Upper lobe of right lung (tissue), 1 donor: ENCODE results near the gene FBP1. TPM values are rescaled to one million over a fixed set of nuclear protein-coding genes. Genes with fewer than 3 reads are reported as not detected.

Experiments used
- ATAC-seq: fragments of 200-7000 bp; cut with Tn5 transposase; one replicate; pipeline ENCODE4 v1.9.1; 2020; ENCODE audit warnings: mild to moderate bottlenecking, moderate library complexity
- DNase-seq: peaks from one replicate; pipeline ENCODE4 v3.0.0-alpha.2; 2020
- H3K27ac ChIP-seq: fragments of 200-600 bp; one replicate; pipeline ENCODE4 v1.8.0; 2022
- H3K27me3 ChIP-seq: fragments of 200-600 bp; one replicate; pipeline ENCODE4 v1.8.0; 2022; ENCODE audit warnings: mild to moderate bottlenecking
- H3K36me3 ChIP-seq: fragments of 200-600 bp; one replicate; pipeline ENCODE4 v1.8.0; 2022
- H3K4me1 ChIP-seq: fragments of 200-600 bp; one replicate; pipeline ENCODE4 v1.8.0; 2022
- H3K4me3 ChIP-seq: fragments of 200-600 bp; one replicate; pipeline ENCODE4 v1.8.0; 2022; ENCODE audit warnings: mild to moderate bottlenecking
- H3K9me3 ChIP-seq: fragments of 200-600 bp; one replicate; pipeline ENCODE4 v1.8.0; 2022
- CTCF ChIP-seq: fragments of 200-600 bp; IDR thresholded peaks from one replicate; pipeline ENCODE4 v1.8.0; 2022; ENCODE audit warnings: antibody characterized with exemption
- intact Hi-C: fragments of 100-400 bp; cut with DNase I; formaldehyde crosslinking; loops from one replicate; pipeline ENCODE4 v1.11.0; 2022
- total RNA-seq: library from RNA; stranded (reverse); fragmentation: NEBNext Ultra II Directional; extraction: Animal tissue kit (Norgen Biotek cat#: 25700); gene quantifications from one replicate; pipeline ENCODE4 v1.2.1, GENCODE V29; 2021
- donor health status: DM: no; HTN: yes; CAD: no; lungs with severe emphysema.

The FBP1 gene
- total RNA-seq, 1 donor from 2014 or later: 357 TPM

GRCh38 chr9:94563548-94563947 lies 75.8 kb downstream of the FBP1 start:
- Histone ChIP-seq H3K36me3 (no peaks in the 10 kb centered on the region), H3K27me3 (no peaks in the 10 kb centered on the region), H3K27ac (no peak overlapping the region), H3K9me3 (no peaks in the 10 kb centered on the region), H3K4me1 (no peaks in the 10 kb centered on the region), H3K4me3 (no peak overlapping the region)
- ATAC-seq: no peak
- intact Hi-C loops: no loop called here
- DNase-seq: no peak
- TF ChIP-seq CTCF: no peak

GRCh38 chr9:94560237-94560636 lies 79.1 kb downstream of the FBP1 start:
- intact Hi-C loops: no loop called here
- H3K9me3 ChIP-seq: no peaks in the 10 kb centered on the region
- DNase-seq (no peak), ATAC-seq (no peak)
- TF ChIP-seq CTCF: no peak
- no peaks in the 10 kb centered on the region for H3K36me3 ChIP-seq
- H3K4me1 ChIP-seq: no peaks in the 10 kb centered on the region
- no peak overlapping the region for H3K27ac ChIP-seq
- no peaks in the 10 kb centered on the region for H3K27me3 ChIP-seq
- no peak overlapping the region for H3K4me3 ChIP-seq

- ATAC-seq (peak; percentile 52), DNase-seq (no peak)
- no peak overlapping the region for H3K4me3 ChIP-seq
- no peaks in the 10 kb centered on the region for H3K9me3 ChIP-seq
- intact Hi-C loops: no loop called here
- no peaks in the 10 kb centered on the region for H3K36me3 ChIP-seq
- H3K27me3 ChIP-seq: no peaks in the 10 kb centered on the region
- H3K27ac ChIP-seq: no peak overlapping the region
- H3K4me1 ChIP-seq: no peaks in the 10 kb centered on the region
- TF ChIP-seq CTCF: no peak
Observed at GRCh38 chr9:94557376-94557775, 81.9 kb downstream of the FBP1 start.

GRCh38 chr9:94554439-94555331 lies 84.6 kb downstream of the FBP1 start, which contains the start of gene PCAT7:
Gene PCAT7 (plus strand): TSS chr9:94555083.
- intact Hi-C loops: no loop called here
- Histone ChIP-seq H3K36me3 (no peaks in the 10 kb centered on the region), H3K9me3 (no peaks in the 10 kb centered on the region), H3K4me3 (peak within 1 kb of the TSS; percentile 31), H3K4me1 (no peaks in the 10 kb centered on the region), H3K27me3 (no peaks in the 10 kb centered on the region), H3K27ac (no peak within 1 kb of the TSS)
- ATAC-seq (peak; percentile 98), DNase-seq (peak; percentile 83)
- peak; percentile 40 for TF ChIP-seq CTCF

GRCh38 chr9:94554078-94554438 lies 85.3 kb downstream of the FBP1 start:
- no peak overlapping the region for H3K4me3 ChIP-seq
- H3K9me3 ChIP-seq: no peaks in the 10 kb centered on the region
- H3K27ac ChIP-seq: no peak overlapping the region
- H3K27me3 ChIP-seq: no peaks in the 10 kb centered on the region
- ATAC-seq: no peak
- no peak for DNase-seq
- H3K4me1 ChIP-seq: no peaks in the 10 kb centered on the region
- intact Hi-C loops: no loop called here
- no peak for TF ChIP-seq CTCF
- H3K36me3 ChIP-seq: no peaks in the 10 kb centered on the region

Other genes starting within 250 kb of the FBP1 start
- 0.35 TPM for gene PCAT7, start 84.4 kb downstream of the FBP1 start, total RNA-seq
- gene FBP2, start 45.7 kb downstream of the FBP1 start, total RNA-seq: not detected
- gene AOPEP, start 87.2 kb upstream of the FBP1 start, total RNA-seq: 79.7 TPM